Upper lobe of left lung (tissue), 6 donors: Measurements from ENCODE around the gene MANBA. TPM values are rescaled to one million over a fixed set of nuclear protein-coding genes. Genes with fewer than 3 reads are reported as not detected.

ENCODE experiments used
- ATAC-seq, 2 donors: fragments of 200-7000 bp; cut with Tn5 transposase; one replicate each; pipeline ENCODE4 v1.9.1; 2022; ENCODE audit warnings: mild to moderate bottlenecking in 2 of 2, moderate library complexity in 2 of 2; ENCODE audit not compliant: low FRiP score in 2 of 2
- DNase-seq, 2 donors: peaks; one replicate each; pipeline ENCODE4 v3.0.0-alpha.2; 2019 to 2020
- H3K27ac ChIP-seq, 4 donors: fragments of 200-600 bp; sonication (generic); one replicate each; pipeline ENCODE4 v1.5.1; 2016 to 2019
- H3K27me3 ChIP-seq, 4 donors: fragments of 200-600 bp; sonication (generic); one replicate each; pipeline ENCODE4 v1.5.1; 2017 to 2019
- H3K36me3 ChIP-seq, 4 donors: fragments of 200-600 bp; sonication (generic); one replicate each; pipeline ENCODE4 v1.5.1; 2016 to 2019
- H3K4me1 ChIP-seq, 4 donors: fragments of 200-600 bp; sonication (generic); one replicate each; pipeline ENCODE4 v1.5.1; 2018 to 2019
- H3K4me3 ChIP-seq, 4 donors: fragments of 200-600 bp; sonication (generic); one replicate each; pipeline ENCODE4 v1.5.1; 2017 to 2019; ENCODE audit warnings: mild to moderate bottlenecking in 2 of 4, moderate library complexity in 1 of 4
- H3K9me3 ChIP-seq, 4 donors: fragments of 200-600 bp; sonication (generic); one replicate each; pipeline ENCODE4 v1.5.1; 2018 to 2019
- EP300 ChIP-seq, 4 donors: sonication (generic); formaldehyde crosslinking; IDR thresholded peaks; one replicate each; pipeline ENCODE4 v1.5.1; 2017; ENCODE audit warnings: antibody characterized with exemption in 4 of 4, control low read depth in 2 of 4
- POLR2A ChIP-seq, 4 donors: fragments of 450-650 bp; IDR thresholded peaks; one replicate each; pipeline ENCODE4 v1.5.1; 2016 to 2017; ENCODE audit warnings: antibody characterized with exemption in 4 of 4, mild to moderate bottlenecking in 2 of 4
- POLR2AphosphoS5 ChIP-seq, 2 donors: sonication (generic); formaldehyde crosslinking; IDR thresholded peaks; one replicate each; pipeline ENCODE4 v1.5.1; 2017; ENCODE audit warnings: antibody characterized with exemption in 2 of 2
- WGBS, 2 donors: methylation state at CpG; one replicate each; pipeline ENCODE4 v1.1.5; 2017 to 2018; 5-methylcytosine and 5-hydroxymethylcytosine counted together
- total RNA-seq, 6 donors: library from RNA; depleted of rRNA in 4 of 6; stranded (reverse); fragments of >200 nt in 4 of 6; gene quantifications; one replicate each; pipeline versions ENCODE4 v1.1.0 to v1.2.1, GENCODE V29; 2016 to 2021
- TF ChIP-seq, protein P1 (sequence below), 6 experiments: fragments of 450-650 bp in 4 of 6; fragments of 200-600 bp in 2 of 6; sonication (generic) in 2 of 6; IDR thresholded peaks; one replicate each; pipeline ENCODE4 v1.5.1; 2016 to 2019; ENCODE audit warnings: antibody characterized with exemption in 6 of 6
- donor health status: DM: no; HTN: no; CAD: no; lungs with moderate emphysema.
- donor health status: DM: no; HTN: yes; CAD: no; lungs with severe emphysema.

Gene MANBA
- total RNA-seq, 6 donors from 2014 or later, result 47.6 to 152 (median 59.3) TPM

DNA sequence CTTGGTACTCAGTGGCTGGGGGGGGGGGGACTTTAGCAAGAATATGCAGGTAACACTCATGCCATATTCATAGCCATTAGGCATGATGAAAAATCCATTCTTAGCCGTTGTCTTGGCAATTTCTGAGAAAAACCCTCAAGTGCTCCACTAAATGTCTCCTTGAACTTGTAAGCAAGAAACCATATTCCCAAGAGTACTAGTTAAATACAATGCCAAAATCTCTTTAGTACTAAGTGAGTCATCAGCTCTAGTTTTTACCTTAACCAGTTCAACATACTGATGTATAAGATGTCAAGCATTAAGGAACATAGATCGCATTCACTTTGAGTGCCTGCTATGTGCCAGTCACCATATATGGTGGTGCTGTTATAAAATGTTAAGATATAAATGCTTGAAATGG, 39.0 kb upstream of the MANBA start:
- Histone ChIP-seq H3K27ac (no peak overlapping the region), H3K27me3 (no peaks in the 10 kb centered on the region), H3K4me1 (peaks cover 0 to 10% (median 2%) of the 10 kb centered on the region in 4 donors), H3K9me3 (no peaks in the 10 kb centered on the region), H3K36me3 (peaks cover 21 to 97% (median 61%) of the 10 kb centered on the region in 4 donors), H3K4me3 (no peak overlapping the region)
- no peak for ATAC-seq
- WGBS, 2 donors, result 88 to 94% methylated on average over 2 of the region's 2 CpGs
- DNase-seq, result no peak
- TF ChIP-seq, protein P1, sequence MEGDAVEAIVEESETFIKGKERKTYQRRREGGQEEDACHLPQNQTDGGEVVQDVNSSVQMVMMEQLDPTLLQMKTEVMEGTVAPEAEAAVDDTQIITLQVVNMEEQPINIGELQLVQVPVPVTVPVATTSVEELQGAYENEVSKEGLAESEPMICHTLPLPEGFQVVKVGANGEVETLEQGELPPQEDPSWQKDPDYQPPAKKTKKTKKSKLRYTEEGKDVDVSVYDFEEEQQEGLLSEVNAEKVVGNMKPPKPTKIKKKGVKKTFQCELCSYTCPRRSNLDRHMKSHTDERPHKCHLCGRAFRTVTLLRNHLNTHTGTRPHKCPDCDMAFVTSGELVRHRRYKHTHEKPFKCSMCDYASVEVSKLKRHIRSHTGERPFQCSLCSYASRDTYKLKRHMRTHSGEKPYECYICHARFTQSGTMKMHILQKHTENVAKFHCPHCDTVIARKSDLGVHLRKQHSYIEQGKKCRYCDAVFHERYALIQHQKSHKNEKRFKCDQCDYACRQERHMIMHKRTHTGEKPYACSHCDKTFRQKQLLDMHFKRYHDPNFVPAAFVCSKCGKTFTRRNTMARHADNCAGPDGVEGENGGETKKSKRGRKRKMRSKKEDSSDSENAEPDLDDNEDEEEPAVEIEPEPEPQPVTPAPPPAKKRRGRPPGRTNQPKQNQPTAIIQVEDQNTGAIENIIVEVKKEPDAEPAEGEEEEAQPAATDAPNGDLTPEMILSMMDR (IDR thresholded peaks at IDR 0.05), result no peak
- no peak for TF ChIP-seq POLR2AphosphoS5 (IDR thresholded peaks at IDR 0.05)
- TF ChIP-seq EP300 (IDR thresholded peaks at IDR 0.05), result no peak

DNA sequence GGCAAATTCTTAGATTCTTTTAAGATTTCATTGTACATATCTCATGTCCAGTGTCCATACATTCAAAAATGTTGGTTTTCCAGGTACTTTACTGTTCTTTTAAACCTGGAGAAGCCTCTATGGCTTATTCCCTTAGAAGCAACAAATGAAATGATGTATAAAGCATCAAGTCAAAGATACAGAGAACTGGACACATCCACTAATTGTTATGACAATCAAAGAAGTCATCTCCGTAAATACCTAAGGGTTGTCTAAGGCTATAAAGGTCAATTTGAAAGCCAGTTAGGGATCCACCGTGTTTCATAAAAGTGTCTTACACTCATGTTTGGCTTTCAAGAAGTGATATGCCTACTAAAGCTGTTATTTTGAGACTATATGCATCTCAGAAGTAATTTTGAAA, 34.2 kb upstream of the MANBA start:
- Histone ChIP-seq H3K4me1 (peaks cover 0 to 4% (median 0%) of the 10 kb centered on the region in 4 donors), H3K36me3 (peaks cover 16 to 70% (median 32%) of the 10 kb centered on the region in 4 donors), H3K9me3 (no peaks in the 10 kb centered on the region), H3K27ac (no peak overlapping the region), H3K27me3 (no peaks in the 10 kb centered on the region), H3K4me3 (no peak overlapping the region)
- 90 to 100% methylated on average over 2 of the region's 2 CpGs for WGBS, 2 donors
- ATAC-seq (no peak), DNase-seq (no peak)
- no peak for TF ChIP-seq POLR2A (IDR thresholded peaks at IDR 0.05)
- no peak for TF ChIP-seq EP300 (IDR thresholded peaks at IDR 0.05)
- TF ChIP-seq, protein P1 (IDR thresholded peaks at IDR 0.05), result no peak
- TF ChIP-seq POLR2AphosphoS5 (IDR thresholded peaks at IDR 0.05), result no peak

DNA sequence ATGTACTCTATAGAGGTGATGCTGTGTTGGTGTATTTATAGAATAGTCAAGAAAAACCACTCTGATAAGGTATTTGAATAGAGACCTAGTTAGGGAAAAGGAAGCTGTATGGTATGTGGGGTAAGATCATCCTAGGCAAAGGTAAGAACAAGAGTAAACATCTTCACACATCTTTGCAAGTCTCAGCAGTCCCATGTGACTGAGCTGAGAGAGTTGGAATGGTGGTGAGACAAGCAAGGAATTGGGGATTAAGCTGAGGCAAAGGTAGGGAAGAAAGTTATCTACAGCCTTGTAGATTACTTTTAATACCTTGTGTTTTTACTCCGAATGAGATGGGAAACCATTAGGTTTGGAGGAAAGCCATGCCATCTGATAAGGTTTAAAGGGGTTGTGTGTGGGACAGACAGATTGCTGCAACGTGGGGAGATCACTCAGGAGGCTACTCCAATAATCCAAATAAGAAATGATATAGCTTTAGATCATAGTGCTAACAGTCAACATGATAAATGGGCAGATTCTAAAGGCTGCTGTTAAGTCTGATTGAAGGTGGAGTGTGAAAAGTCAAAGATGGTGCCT, 31.7 kb upstream of the MANBA start:
- ATAC-seq, result no peak
- no peaks in the 10 kb centered on the region for H3K9me3 ChIP-seq
- H3K27me3 ChIP-seq, result no peaks in the 10 kb centered on the region
- no peak overlapping the region for H3K27ac ChIP-seq
- H3K4me1 ChIP-seq, result no peaks in the 10 kb centered on the region
- no peak overlapping the region for H3K4me3 ChIP-seq
- TF ChIP-seq, protein P1 (IDR thresholded peaks at IDR 0.05), result no peak
- TF ChIP-seq POLR2A (IDR thresholded peaks at IDR 0.05) (no peak), POLR2AphosphoS5 (IDR thresholded peaks at IDR 0.05) (no peak), EP300 (IDR thresholded peaks at IDR 0.05) (no peak)
- 86% methylated on average over 2 of the region's 2 CpGs for WGBS, 2 donors
- peaks cover 9 to 44% (median 16%) of the 10 kb centered on the region in 4 donors for H3K36me3 ChIP-seq
- DNase-seq, result no peak

DNA sequence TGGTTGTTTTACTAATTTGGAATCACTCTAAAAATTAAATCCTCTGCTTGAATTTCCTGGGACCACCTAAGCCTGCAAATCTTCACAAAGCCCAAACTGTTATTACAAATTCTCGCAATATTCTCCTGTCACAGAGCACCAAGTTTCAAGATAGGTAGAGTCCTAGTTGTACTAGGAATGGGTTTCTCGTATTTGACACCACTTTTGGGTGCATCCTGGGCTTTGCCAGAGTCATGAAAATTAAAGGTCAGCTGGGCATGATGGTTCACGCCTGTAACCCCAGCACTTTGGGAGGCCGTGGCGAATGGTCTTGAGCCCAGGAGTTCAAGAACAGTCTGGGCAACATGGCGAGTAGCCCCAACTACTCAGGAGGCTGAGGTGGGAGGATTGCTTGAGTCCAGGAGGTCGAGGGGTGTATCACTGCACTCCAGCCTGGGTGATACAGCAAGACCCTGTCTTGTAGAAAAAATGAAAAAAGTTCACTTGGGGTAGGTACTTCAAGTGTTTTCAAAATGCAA, 30.6 kb upstream of the MANBA start:
- ATAC-seq, result no peak
- 85 to 92% methylated on average over 7 of the region's 7 CpGs for WGBS, 2 donors
- no peak for DNase-seq

More for the DNA sequence above, 30.6 kb upstream of the MANBA start:
- TF ChIP-seq POLR2A (IDR thresholded peaks at IDR 0.05) (no peak), EP300 (IDR thresholded peaks at IDR 0.05) (no peak), POLR2AphosphoS5 (IDR thresholded peaks at IDR 0.05) (no peak)
- TF ChIP-seq, protein P1 (IDR thresholded peaks at IDR 0.05), result no peak
- Histone ChIP-seq H3K27ac (no peak overlapping the region), H3K9me3 (no peaks in the 10 kb centered on the region), H3K4me1 (no peaks in the 10 kb centered on the region), H3K4me3 (no peak overlapping the region), H3K27me3 (no peaks in the 10 kb centered on the region), H3K36me3 (peaks cover 3 to 35% (median 10%) of the 10 kb centered on the region in 4 donors)
